HG03175 (cell line): Measurements from ENCODE around the gene PLPPR2.
"Not testable (repeated sequence)": the region's sequence is repeated elsewhere in the genome, so short reads cannot be mapped to it uniquely, and the experiment has no call there.

ENCODE experiments used
- ATAC-seq: cut with Tn5 transposase; IDR thresholded peaks from one replicate; pipeline ENCODE4 v1.9.1; 2021; ENCODE audit warnings: mild to moderate bottlenecking, moderate library complexity; ENCODE audit not compliant: unreplicated experiment

The PLPPR2 gene

GRCh38 chr19:11355160-11356073, at the start of gene PLPPR2:
Gene PLPPR2, plus strand, starts transcription at chr19:11355432. Its CDS starts 2,242 bp downstream, at chr19:11357674.
- ATAC-seq: no peak

GRCh38 chr19:11306337-11306736, 48.9 kb upstream of the PLPPR2 start:
- no peak for ATAC-seq

GRCh38 chr19:11320278-11320995, 34.8 kb upstream of the PLPPR2 start:
- ATAC-seq: not testable (repeated sequence)

GRCh38 chr19:11321191-11322126, 33.8 kb upstream of the PLPPR2 start:
- no peak for ATAC-seq

GRCh38 chr19:11322269-11323024, 32.8 kb upstream of the PLPPR2 start:
- ATAC-seq: no peak

GRCh38 chr19:11323601-11324078, 31.6 kb upstream of the PLPPR2 start:
- no peak for ATAC-seq

- ATAC-seq: no peak
Measured at GRCh38 chr19:11324079-11324661, 31.1 kb upstream of the PLPPR2 start.

- no peak for ATAC-seq
Measured at GRCh38 chr19:11324748-11325389, 30.4 kb upstream of the PLPPR2 start.

GRCh38 chr19:11325544-11325943, 29.7 kb upstream of the PLPPR2 start:
- no peak for ATAC-seq

GRCh38 chr19:11330127-11330526, 25.1 kb upstream of the PLPPR2 start:
- ATAC-seq: no peak

- ATAC-seq: no peak
Measured at GRCh38 chr19:11331502-11331901, 23.7 kb upstream of the PLPPR2 start.

- no peak for ATAC-seq
Measured at GRCh38 chr19:11332822-11333221, 22.4 kb upstream of the PLPPR2 start.

GRCh38 chr19:11333838-11334237, 21.4 kb upstream of the PLPPR2 start:
- ATAC-seq: not testable (repeated sequence)

GRCh38 chr19:11335449-11336146, 19.6 kb upstream of the PLPPR2 start:
- ATAC-seq: no peak

- ATAC-seq: no peak
Measured at GRCh38 chr19:11337080-11337479, 18.2 kb upstream of the PLPPR2 start.

GRCh38 chr19:11338121-11338520, 17.1 kb upstream of the PLPPR2 start:
- no peak for ATAC-seq

- ATAC-seq: no peak
Measured at GRCh38 chr19:11338569-11339253, 16.5 kb upstream of the PLPPR2 start.
